Esophagus (tissue), 2 donors: ENCODE data around the gene PGAP6. TPM values are rescaled to one million over a fixed set of nuclear protein-coding genes. Genes with fewer than 3 reads are reported as not detected.
A peak's percentile ranks its signal among the peaks of the same experiment; 100 is the strongest.

Source experiments
- H3K27ac ChIP-seq, 2 donors: one replicate each; pipeline ENCODE4 v1.5.1; 2013; ENCODE audit warnings: low read depth in 2 of 2, mild to moderate bottlenecking in 2 of 2, inconsistent platforms in 1 of 2, low read length in 1 of 2, moderate library complexity in 1 of 2
- H3K27me3 ChIP-seq, 2 donors: one replicate each; pipeline ENCODE4 v1.6.1; 2013; ENCODE audit warnings: low read length in 2 of 2, control low read depth in 1 of 2, mild to moderate bottlenecking in 1 of 2; ENCODE audit not compliant: insufficient read depth in 2 of 2, control insufficient read depth in 1 of 2
- H3K36me3 ChIP-seq, 2 donors: one replicate each; pipeline ENCODE4 v1.6.1; 2013; ENCODE audit warnings: low read length in 1 of 2; ENCODE audit not compliant: control insufficient read depth in 2 of 2, insufficient read depth in 2 of 2
- H3K4me1 ChIP-seq, 2 donors: one replicate each; pipeline ENCODE4 v1.6.1; 2013; ENCODE audit warnings: low read length in 1 of 2; ENCODE audit not compliant: control insufficient read depth in 2 of 2, insufficient read depth in 2 of 2
- H3K4me3 ChIP-seq, 2 donors: one replicate each; pipeline ENCODE4 v1.5.1; 2013; ENCODE audit warnings: low read length in 2 of 2, mild to moderate bottlenecking in 2 of 2, low read depth in 1 of 2, moderate library complexity in 1 of 2
- H3K9me3 ChIP-seq, 2 donors: one replicate each; pipeline ENCODE4 v1.6.1; 2013; ENCODE audit warnings: mild to moderate bottlenecking in 2 of 2, low read depth in 1 of 2, low read length in 1 of 2, moderate library complexity in 1 of 2; ENCODE audit not compliant: control insufficient read depth in 2 of 2, insufficient read depth in 1 of 2
- WGBS, 2 donors: extraction: QIAGEN DNeasy Blood & Tissue Kit; methylation state at CpG; one replicate each; pipeline ENCODE4 v1.1.7; 2013; 5-methylcytosine and 5-hydroxymethylcytosine counted together
- polyA plus RNA-seq, 2 donors: library from polyadenylated mRNA; stranded (reverse); fragments of 200-250 nt; gene quantifications; one replicate each; pipeline ENCODE4 v1.2.3, GENCODE V29; 2013
- donor health status: healthy with polysubstance abuse.
- donor health status: Bipolar disorder and iron deficiency.

PGAP6 gene, protein sequence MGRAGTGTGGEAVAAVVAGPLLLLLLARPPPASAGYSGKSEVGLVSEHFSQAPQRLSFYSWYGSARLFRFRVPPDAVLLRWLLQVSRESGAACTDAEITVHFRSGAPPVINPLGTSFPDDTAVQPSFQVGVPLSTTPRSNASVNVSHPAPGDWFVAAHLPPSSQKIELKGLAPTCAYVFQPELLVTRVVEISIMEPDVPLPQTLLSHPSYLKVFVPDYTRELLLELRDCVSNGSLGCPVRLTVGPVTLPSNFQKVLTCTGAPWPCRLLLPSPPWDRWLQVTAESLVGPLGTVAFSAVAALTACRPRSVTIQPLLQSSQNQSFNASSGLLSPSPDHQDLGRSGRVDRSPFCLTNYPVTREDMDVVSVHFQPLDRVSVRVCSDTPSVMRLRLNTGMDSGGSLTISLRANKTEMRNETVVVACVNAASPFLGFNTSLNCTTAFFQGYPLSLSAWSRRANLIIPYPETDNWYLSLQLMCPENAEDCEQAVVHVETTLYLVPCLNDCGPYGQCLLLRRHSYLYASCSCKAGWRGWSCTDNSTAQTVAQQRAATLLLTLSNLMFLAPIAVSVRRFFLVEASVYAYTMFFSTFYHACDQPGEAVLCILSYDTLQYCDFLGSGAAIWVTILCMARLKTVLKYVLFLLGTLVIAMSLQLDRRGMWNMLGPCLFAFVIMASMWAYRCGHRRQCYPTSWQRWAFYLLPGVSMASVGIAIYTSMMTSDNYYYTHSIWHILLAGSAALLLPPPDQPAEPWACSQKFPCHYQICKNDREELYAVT
- 10 to 100 TPM; 30.3 to 44.3 TPM for polyA plus RNA-seq

DNA sequence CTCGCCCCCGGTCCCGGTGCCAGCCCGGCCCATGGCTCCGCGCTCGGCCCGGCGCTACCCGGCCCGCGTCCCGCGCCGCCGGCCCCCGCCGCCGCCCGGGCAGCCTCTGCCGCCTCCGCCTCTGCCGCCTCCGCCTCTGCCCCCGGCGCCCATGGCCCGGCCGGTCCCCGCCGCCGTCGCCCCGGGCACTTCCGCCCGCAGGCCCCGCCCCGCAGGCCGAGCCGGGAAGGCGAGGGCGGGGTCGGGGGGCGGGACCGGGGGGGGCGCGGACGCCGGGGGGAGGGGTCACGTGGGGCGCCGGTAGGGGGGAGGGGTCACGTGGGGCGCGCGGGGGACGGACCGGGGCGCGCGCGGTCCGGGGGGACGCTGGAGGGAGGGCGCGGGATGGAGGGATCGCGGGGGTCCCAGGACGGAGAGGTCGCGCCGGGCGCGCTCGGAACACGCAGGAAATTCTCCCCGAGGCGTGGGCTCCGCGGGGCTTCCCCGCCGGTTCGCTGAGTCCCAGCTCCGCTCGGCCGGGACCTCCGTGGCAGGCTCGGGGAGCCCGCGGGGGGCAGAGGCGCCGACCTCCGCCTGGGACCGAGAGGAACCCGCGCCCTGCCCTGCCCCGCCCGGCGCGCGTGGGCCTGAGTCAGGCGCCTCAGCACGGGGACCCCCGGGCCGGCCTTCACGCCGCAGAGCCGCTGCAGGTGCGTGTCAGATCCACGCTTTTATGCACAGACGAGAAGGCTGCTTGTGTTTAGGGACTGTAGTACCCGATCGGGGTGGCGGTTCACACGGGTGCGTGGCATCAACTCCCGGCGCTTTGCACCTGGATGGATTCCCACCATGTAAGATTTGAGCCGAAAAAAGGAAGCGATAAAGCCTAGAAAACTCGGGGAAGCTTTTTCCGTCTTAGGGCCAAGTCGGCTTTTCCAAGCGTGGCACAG lies at the start of gene PGAP6:
Gene PGAP6, minus strand, starts transcription at position 190 of the 929 bp plus-strand sequence. Its CDS starts 157 bp downstream, at position 33.
- WGBS, 2 donors: 1% methylated on average over 60 to 123 of the region's 123 CpGs
- Histone ChIP-seq H3K27ac (peak within 1 kb of the TSS; percentile 70 to 82), H3K36me3 (peaks cover 0 to 12% of the 10 kb centered on the region in 2 donors), H3K4me1 (peaks cover 0 to 19% of the 10 kb centered on the region in 2 donors), H3K4me3 (peak within 1 kb of the TSS; percentile 67 to 70), H3K9me3 (no peaks in the 10 kb centered on the region), H3K27me3 (no peaks in the 10 kb centered on the region)

- H3K36me3 ChIP-seq: no peaks in the 10 kb centered on the region
- no peak overlapping the region for H3K27ac ChIP-seq
- no peaks in the 10 kb centered on the region for H3K27me3 ChIP-seq
- H3K9me3 ChIP-seq: no peaks in the 10 kb centered on the region
- peaks cover 2 to 5% of the 10 kb centered on the region in 2 donors for H3K4me1 ChIP-seq
- 83 to 97% methylated on average over 7 of the region's 7 CpGs for WGBS, 2 donors
- no peak overlapping the region for H3K4me3 ChIP-seq
Measured at GRCh38 chr16:430904-431303, 49.1 kb upstream of the PGAP6 start.

- Histone ChIP-seq H3K4me1 (peaks cover 5 to 12% of the 10 kb centered on the region in 2 donors), H3K9me3 (no peaks in the 10 kb centered on the region), H3K36me3 (no peaks in the 10 kb centered on the region), H3K27ac (no peak overlapping the region), H3K4me3 (peak overlapping the region in 1 of 2 donors; percentile 67), H3K27me3 (no peaks in the 10 kb centered on the region)
- 43 to 54% methylated on average over 10 of the region's 10 CpGs for WGBS, 2 donors
Measured at GRCh38 chr16:427250-427649, 45.5 kb upstream of the PGAP6 start.

GRCh38 chr16:426906-427249 lies 45.1 kb upstream of the PGAP6 start:
- peaks cover 5 to 12% of the 10 kb centered on the region in 2 donors for H3K4me1 ChIP-seq
- peak overlapping the region; percentile 66 to 67 for H3K4me3 ChIP-seq
- H3K9me3 ChIP-seq: no peaks in the 10 kb centered on the region
- no peaks in the 10 kb centered on the region for H3K27me3 ChIP-seq
- 11 to 20% methylated on average over 12 to 13 of the region's 13 CpGs for WGBS, 2 donors
- no peaks in the 10 kb centered on the region for H3K36me3 ChIP-seq
- H3K27ac ChIP-seq: no peak overlapping the region

DNA sequence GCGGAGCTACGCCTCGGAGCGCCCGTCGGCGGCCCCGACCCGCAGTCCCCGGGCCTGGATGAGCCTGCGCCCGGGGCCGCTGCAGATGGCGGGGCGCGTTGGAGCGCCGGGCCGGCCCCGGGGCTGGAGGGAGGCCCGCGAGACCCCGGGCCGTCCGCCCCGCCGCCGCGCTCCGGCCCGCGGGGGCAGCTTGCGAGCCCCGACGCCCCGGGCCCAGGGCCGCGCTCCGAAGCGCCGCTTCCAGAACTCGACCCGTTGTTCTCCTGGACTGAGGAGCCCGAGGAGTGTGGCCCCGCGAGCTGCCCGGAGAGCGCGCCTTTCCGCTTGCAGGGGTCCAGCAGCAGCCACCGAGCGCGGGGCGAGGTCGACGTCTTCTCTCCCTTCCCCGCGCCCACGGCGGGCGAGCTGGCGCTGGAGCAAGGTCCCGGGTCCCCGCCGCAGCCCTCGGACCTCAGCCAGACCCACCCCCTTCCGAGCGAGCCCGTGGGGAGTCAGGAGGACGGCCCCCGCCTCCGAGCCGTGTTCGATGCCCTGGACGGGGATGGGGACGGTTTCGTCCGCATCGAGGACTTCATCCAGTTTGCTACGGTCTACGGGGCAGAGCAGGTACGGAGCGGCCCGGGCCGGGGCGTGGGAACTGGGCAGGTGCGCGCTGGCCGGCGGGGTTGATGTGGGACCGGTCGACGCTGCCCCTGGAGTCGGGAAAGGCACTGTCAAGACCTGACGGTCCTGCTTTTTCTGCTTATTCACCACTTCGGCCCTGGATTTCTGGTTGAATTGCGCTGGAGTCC lies 44.5 kb upstream of the PGAP6 start:
- 0 to 1% methylated on average over 95 to 97 of the region's 97 CpGs for WGBS, 2 donors
- Histone ChIP-seq H3K9me3 (no peaks in the 10 kb centered on the region), H3K4me3 (peak overlapping the region; percentile 66 to 67), H3K36me3 (no peaks in the 10 kb centered on the region), H3K4me1 (peaks cover 5 to 12% of the 10 kb centered on the region in 2 donors), H3K27me3 (no peaks in the 10 kb centered on the region), H3K27ac (peak overlapping the region in 1 of 2 donors; percentile 91)

- H3K4me3 ChIP-seq: peak overlapping the region; percentile 66 to 67
- no peaks in the 10 kb centered on the region for H3K27me3 ChIP-seq
- 0 to 1% methylated on average over 34 to 63 of the region's 63 CpGs for WGBS, 2 donors
- peaks cover 5 to 12% of the 10 kb centered on the region in 2 donors for H3K4me1 ChIP-seq
- H3K9me3 ChIP-seq: no peaks in the 10 kb centered on the region
- no peaks in the 10 kb centered on the region for H3K36me3 ChIP-seq
- peak overlapping the region; percentile 91 to 95 for H3K27ac ChIP-seq
Measured at GRCh38 chr16:425740-426114, 43.9 kb upstream of the PGAP6 start.

DNA sequence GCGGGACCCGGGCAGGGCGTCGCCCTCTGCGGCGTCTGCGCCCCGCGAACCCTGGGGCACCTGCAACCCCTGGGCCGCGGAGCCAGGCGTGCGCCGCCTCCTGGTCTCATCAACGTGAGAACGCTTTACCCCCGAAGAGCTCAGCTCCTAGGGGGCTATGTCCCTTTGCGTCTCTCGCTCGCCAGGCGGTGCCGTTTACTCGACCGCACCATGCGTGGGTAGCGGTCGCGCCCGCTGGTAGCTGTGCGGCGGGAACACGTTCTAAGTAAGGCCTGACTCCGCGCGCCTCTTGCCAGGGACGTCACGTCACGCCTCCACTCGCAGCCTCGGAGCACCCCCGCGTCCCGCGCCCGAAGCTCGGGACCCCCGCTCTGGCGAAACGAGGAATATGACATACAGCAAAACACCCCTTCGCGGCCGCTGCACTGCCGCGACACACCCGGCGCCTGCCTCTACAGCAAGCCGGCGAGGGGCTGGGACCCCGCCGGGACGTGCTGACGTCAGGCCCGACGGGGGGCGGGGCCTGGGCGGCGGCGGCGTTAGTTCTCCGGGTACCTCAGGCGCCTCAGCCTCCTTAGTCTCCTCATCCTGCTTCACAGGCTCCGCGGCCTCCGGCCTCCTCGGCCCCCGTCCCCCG lies 43.4 kb upstream of the PGAP6 start, which contains the start of gene RAB11FIP3:
Gene RAB11FIP3, plus strand, starts transcription at position 568 of the 637 bp plus-strand sequence. CDS start 358 bp downstream, outside the sequence.
- 0 to 1% methylated on average over 77 of the region's 77 CpGs for WGBS, 2 donors
- H3K27ac ChIP-seq: peak within 1 kb of the TSS; percentile 91 to 95
- H3K4me1 ChIP-seq: peaks cover 5 to 12% of the 10 kb centered on the region in 2 donors
- H3K9me3 ChIP-seq: no peaks in the 10 kb centered on the region
- no peaks in the 10 kb centered on the region for H3K27me3 ChIP-seq
- no peaks in the 10 kb centered on the region for H3K36me3 ChIP-seq
- peak within 1 kb of the TSS; percentile 66 to 67 for H3K4me3 ChIP-seq

DNA sequence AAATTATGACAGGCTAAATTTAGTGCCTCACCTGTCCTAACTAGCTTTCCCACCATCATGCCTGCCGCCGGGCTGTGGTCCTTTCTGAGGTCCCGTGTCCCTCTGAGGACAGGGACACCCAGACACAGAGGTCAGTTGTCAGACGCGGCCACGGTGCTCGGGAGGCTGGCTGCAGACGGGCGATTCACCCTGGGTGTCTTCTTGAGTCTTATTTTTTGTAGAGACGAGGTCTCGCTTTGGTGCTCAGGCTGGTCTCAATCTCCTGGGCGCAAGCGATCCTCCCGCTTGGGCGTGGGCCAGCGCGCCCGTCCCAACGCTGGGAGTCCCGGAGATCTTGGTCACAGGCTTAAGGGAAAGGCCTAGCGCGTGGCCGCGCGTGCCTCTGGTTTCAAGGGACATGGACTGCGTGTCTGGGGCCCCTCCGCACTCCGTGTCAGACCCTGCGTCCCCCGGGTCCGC lies 42.9 kb upstream of the PGAP6 start:
- Histone ChIP-seq H3K36me3 (no peaks in the 10 kb centered on the region), H3K27me3 (no peaks in the 10 kb centered on the region), H3K9me3 (no peaks in the 10 kb centered on the region), H3K4me3 (peak overlapping the region; percentile 66 to 67), H3K4me1 (peaks cover 5 to 12% of the 10 kb centered on the region in 2 donors), H3K27ac (peak overlapping the region; percentile 91 to 95)
- WGBS, 2 donors: 5 to 6% methylated on average over 31 of the region's 31 CpGs
